Immature natural killer cell (primary cell): ENCODE data around the gene TGFB1I1. TPM values are rescaled to one million over a fixed set of nuclear protein-coding genes. Genes with fewer than 3 reads are reported as not detected.
"Not testable (repeated sequence)": the region's sequence is repeated elsewhere in the genome, so short reads cannot be mapped to it uniquely, and the experiment has no call there.

Experiments
- DNase-seq, 3 donors: peaks; one replicate each; pipeline ENCODE4 v3.0.0; 2022; ENCODE audit warnings: mixed read lengths in 1 of 3
- H3K27ac Mint-ChIP-seq, 6 donors: one replicate each; pipeline ENCODE4 v1.8.0; 2020; ENCODE audit warnings: mixed read lengths in 6 of 6, mild to moderate bottlenecking in 5 of 6, inconsistent platforms in 4 of 6, moderate library complexity in 3 of 6
- H3K27me3 Mint-ChIP-seq, 3 donors: one replicate each; pipeline ENCODE4 v1.8.0; 2020 to 2021; ENCODE audit warnings: low read depth in 3 of 3, mild to moderate bottlenecking in 3 of 3, mixed read lengths in 3 of 3, moderate library complexity in 3 of 3, inconsistent platforms in 1 of 3
- H3K36me3 Mint-ChIP-seq, 3 donors: one replicate each; pipeline ENCODE4 v1.8.0; 2020; ENCODE audit warnings: mixed read lengths in 3 of 3, inconsistent platforms in 2 of 3, mild to moderate bottlenecking in 2 of 3
- H3K4me1 Mint-ChIP-seq, 2 donors: one replicate each; pipeline ENCODE4 v1.8.0; 2020; ENCODE audit warnings: inconsistent platforms in 2 of 2, mild to moderate bottlenecking in 2 of 2, mixed read lengths in 2 of 2, moderate library complexity in 1 of 2
- H3K4me3 Mint-ChIP-seq, 5 donors: one replicate each; pipeline ENCODE4 v1.8.0; 2020; ENCODE audit warnings: mild to moderate bottlenecking in 5 of 5, mixed read lengths in 5 of 5, inconsistent platforms in 3 of 5, moderate library complexity in 3 of 5
- H3K9me3 Mint-ChIP-seq, 6 donors: one replicate each; pipeline ENCODE4 v1.8.0; 2020; ENCODE audit warnings: mild to moderate bottlenecking in 6 of 6, mixed read lengths in 6 of 6, inconsistent platforms in 4 of 6, moderate library complexity in 3 of 6
- polyA plus RNA-seq, 3 donors: library from polyadenylated mRNA; unstranded; fragments of 300-500 nt; fragmentation: Illumina TruSeq; gene quantifications; one replicate each; pipeline ENCODE4 v1.2.3, GENCODE V29; 2021

The TGFB1I1 gene
- polyA plus RNA-seq, 3 donors from 2014 or later: 0.32 to 0.53 TPM; not detected in 1

DNA sequence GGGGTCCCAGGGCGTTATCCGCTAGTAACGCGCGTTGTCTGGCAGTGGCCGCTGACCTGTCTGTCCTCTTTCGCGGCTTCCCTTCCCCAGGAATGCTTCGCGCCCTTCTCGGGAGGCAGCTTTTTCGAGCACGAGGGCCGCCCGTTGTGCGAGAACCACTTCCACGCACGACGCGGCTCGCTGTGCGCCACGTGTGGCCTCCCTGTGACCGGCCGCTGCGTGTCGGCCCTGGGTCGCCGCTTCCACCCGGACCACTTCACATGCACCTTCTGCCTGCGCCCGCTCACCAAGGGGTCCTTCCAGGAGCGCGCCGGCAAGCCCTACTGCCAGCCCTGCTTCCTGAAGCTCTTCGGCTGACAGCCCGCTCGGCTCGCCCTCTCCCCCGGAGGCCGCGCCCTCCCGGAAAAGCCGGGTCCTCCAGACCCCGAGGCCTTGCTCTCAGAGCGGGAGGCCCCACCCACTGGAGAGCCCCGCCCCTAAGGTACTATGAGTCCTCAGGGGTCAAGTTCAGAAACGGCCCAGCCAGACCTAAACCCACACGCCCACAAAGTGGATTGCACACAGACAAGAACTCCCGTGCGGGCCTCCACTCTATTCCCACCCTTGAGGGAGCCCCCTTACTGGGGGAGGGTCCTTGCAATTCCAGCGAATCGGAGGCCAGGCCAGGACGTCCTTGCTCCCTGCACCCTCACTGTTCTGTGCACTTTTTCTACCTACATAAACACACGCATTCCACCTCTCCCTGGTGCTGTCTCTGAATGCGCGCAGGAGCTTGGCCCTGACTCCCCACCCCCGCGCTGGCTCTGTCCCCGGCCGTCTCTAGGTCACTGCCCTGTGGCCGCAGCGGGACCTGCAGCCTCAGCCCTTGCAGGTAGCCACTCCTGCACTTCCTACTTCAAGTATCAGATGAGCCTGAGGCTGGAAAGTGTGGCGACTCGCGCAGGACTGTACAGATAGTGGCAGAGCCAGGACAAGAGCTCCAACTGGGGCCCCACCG, 5.6 kb downstream of the TGFB1I1 start:
- H3K4me3 Mint-ChIP-seq: peak overlapping the region; percentile 63 to 90 (median 83)
- H3K36me3 Mint-ChIP-seq: peaks cover 0 to 3% (median 0%) of the 10 kb centered on the region in 3 donors
- H3K4me1 Mint-ChIP-seq: peaks cover 15 to 19% of the 10 kb centered on the region in 2 donors
- peaks cover 7 to 17% (median 9%) of the 10 kb centered on the region in 3 donors for H3K27me3 Mint-ChIP-seq
- DNase-seq: peak; percentile 23 to 38 (median 28)
- H3K27ac Mint-ChIP-seq: peak overlapping the region in 3 of 6 donors; percentile 16 to 74 (median 36)
- H3K9me3 Mint-ChIP-seq: peaks cover 0 to 2% (median 0%) of the 10 kb centered on the region in 6 donors

DNA sequence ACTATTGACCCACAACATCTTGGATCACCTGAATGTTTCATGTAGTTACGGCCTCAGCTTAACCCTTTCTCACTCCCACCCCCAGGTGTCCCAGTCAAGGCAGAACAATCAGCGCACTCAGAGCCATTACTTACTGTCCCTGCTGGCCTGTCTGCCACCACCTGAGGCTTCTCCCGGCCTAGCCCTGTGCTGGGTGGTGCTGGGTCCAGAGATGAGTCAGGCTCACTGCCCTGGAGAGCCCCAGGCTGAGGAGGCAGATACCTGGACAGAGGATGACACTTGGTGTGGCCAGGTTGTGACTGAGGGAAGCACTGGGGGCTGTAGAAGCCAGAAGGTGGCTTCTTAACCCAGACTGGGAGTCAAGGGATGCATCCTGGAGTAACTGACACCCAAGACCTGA, 7.0 kb downstream of the TGFB1I1 start:
- DNase-seq: no peak
- Mint-ChIP-seq H3K4me1 (peaks cover 14 to 15% of the 10 kb centered on the region in 2 donors), H3K4me3 (peak overlapping the region in 1 of 5 donors; percentile 25), H3K9me3 (peaks cover 0 to 2% (median 0%) of the 10 kb centered on the region in 6 donors), H3K27ac (no peak overlapping the region), H3K36me3 (peaks cover 0 to 3% (median 0%) of the 10 kb centered on the region in 3 donors), H3K27me3 (peaks cover 3 to 7% (median 4%) of the 10 kb centered on the region in 3 donors)

DNA sequence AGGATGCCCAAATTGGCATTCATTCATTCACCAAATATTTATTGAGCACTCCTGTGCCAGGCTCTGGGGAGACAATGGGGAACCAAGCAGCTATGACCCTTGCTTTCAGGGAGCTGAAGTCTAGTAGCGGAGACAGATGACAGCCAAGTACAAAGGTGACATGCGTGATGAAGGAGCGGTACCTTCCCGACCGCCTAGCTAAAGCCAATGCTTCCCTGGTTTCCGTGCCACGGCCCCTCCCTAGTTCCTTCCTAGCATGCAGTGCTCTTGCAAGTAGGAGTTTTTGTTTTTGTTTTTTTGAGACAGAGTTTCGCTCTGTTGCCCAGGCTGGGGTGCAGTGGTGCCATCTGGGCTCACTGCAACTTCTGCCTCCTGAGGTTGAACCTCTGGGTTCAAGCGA, 7.8 kb downstream of the TGFB1I1 start:
- H3K4me3 Mint-ChIP-seq: no peak overlapping the region
- peaks cover 0 to 3% (median 0%) of the 10 kb centered on the region in 3 donors for H3K36me3 Mint-ChIP-seq
- peaks cover 14 to 15% of the 10 kb centered on the region in 2 donors for H3K4me1 Mint-ChIP-seq
- H3K27me3 Mint-ChIP-seq: peaks cover 3 to 9% (median 4%) of the 10 kb centered on the region in 3 donors
- no peak overlapping the region for H3K27ac Mint-ChIP-seq
- DNase-seq: no peak
- no peaks in the 10 kb centered on the region for H3K9me3 Mint-ChIP-seq

DNA sequence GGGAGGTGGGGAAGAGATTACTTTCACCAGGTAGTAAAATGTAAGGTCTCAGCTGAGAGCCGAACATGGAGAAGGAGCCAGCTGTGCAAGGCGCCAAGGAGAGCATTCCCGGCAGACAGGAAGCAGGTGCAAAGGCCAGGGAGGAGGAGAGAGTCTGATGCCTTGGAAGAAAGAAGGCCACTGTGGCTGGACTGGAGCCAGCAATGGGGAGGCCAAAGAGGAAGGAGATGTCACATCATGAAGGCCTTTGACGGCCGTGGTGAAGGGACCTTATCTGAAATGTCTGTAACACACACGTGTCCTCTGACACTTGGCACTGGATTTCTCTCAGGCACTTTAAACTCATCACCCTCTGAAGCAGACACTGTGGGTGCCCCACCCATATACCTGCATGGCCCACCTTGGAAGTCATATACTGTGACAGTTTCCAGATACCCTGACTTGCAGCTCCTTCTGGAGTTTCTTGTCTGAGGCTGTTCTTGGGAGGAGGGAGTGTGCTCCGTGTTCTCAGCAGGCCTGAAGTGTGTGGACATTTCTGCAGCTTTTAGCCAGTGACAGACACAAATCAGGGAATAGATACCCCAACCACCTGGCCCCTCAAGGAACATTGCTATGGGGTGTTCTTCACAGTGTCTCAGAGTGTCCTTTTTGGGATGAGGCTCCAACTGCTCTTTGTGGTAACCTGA, 9.0 kb downstream of the TGFB1I1 start:
- no peaks in the 10 kb centered on the region for H3K9me3 Mint-ChIP-seq
- DNase-seq: no peak
- H3K4me1 Mint-ChIP-seq: peaks cover 13 to 14% of the 10 kb centered on the region in 2 donors
- peaks cover 0 to 3% (median 0%) of the 10 kb centered on the region in 3 donors for H3K36me3 Mint-ChIP-seq
- no peak overlapping the region for H3K4me3 Mint-ChIP-seq
- peak overlapping the region in 1 of 6 donors; percentile 3 for H3K27ac Mint-ChIP-seq
- peaks cover 1 to 8% (median 4%) of the 10 kb centered on the region in 3 donors for H3K27me3 Mint-ChIP-seq

- H3K27ac Mint-ChIP-seq: peak within 1 kb of the TSS in 1 of 6 donors; percentile 64
Observed at GRCh38 chr16:31483081-31483480, 11.1 kb downstream of the TGFB1I1 start, which contains the start of gene SLC5A2. SLC5A2 (plus strand) TSS chr16:31483123; CDS start chr16:31483137, 14 bp downstream.

DNA sequence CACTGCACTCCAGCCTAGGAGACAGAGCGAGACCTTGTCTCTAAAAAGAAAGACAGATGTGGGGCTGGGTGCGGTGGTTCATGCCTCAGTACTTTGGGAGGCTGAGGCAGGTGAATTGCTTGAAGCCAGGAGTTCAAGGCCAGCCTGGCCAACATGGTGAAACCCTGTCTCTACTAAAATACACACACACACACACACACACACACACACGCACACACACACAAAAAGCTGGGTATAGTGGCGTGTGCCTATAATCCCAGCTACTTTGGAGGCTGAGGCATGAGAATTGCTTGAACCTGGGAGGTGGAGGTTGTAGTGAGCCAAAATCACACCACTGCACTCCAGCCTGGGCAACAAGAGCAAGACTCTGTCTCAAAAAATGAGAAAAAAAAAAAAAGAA, 12.1 kb downstream of the TGFB1I1 start:
- not testable (repeated sequence) for H3K27me3 Mint-ChIP-seq, H3K4me3 Mint-ChIP-seq, H3K9me3 Mint-ChIP-seq, H3K4me1 Mint-ChIP-seq, H3K36me3 Mint-ChIP-seq, DNase-seq, H3K27ac Mint-ChIP-seq

More at GRCh38 chr16:31483081-31483480, 11.1 kb downstream of the TGFB1I1 start, which contains the start of gene SLC5A2:
- H3K9me3 Mint-ChIP-seq: peaks cover 0 to 2% (median 0%) of the 10 kb centered on the region in 6 donors
- H3K27me3 Mint-ChIP-seq: peaks cover 2 to 8% (median 7%) of the 10 kb centered on the region in 3 donors
- peaks cover 0 to 3% (median 0%) of the 10 kb centered on the region in 3 donors for H3K36me3 Mint-ChIP-seq
- no peak for DNase-seq
- H3K4me3 Mint-ChIP-seq: no peak within 1 kb of the TSS
- peaks cover 5 to 7% of the 10 kb centered on the region in 2 donors for H3K4me1 Mint-ChIP-seq

DNA sequence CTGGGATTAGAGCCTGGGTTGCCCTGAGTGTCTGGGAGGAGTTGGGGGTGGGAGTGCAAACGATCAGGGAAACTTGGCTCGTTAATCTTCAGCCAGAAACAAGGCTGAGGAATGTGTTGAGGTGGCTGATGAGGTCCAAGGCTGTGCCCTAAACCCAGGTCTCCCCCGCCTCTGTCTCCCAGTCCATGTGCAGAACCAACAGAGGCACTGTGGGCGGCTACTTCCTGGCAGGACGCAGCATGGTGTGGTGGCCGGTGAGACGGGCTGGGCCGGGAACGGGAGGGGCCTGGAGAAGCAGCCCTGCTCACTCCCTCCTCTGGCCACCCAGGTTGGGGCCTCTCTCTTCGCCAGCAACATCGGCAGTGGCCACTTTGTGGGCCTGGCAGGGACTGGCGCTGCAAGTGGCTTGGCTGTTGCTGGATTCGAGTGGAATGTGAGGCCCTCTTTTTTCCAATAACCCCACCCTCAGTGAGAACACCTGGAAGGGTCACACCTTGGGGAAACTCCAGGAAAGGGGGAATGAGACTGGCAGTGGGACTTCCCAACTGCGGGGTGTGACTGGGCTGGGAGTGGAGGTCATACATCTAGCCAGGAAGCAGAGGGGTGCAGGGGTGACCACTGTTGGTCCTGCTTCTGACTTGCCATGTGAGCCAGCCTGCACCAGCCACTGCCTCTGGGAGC, 12.7 kb downstream of the TGFB1I1 start:
- H3K4me3 Mint-ChIP-seq: no peak overlapping the region
- peaks cover 0 to 2% (median 0%) of the 10 kb centered on the region in 6 donors for H3K9me3 Mint-ChIP-seq
- DNase-seq: no peak
- peaks cover 0 to 3% (median 0%) of the 10 kb centered on the region in 3 donors for H3K36me3 Mint-ChIP-seq
- peaks cover 5 to 11% of the 10 kb centered on the region in 2 donors for H3K4me1 Mint-ChIP-seq
- no peak overlapping the region for H3K27ac Mint-ChIP-seq
- peaks cover 2 to 8% (median 5%) of the 10 kb centered on the region in 3 donors for H3K27me3 Mint-ChIP-seq

DNA sequence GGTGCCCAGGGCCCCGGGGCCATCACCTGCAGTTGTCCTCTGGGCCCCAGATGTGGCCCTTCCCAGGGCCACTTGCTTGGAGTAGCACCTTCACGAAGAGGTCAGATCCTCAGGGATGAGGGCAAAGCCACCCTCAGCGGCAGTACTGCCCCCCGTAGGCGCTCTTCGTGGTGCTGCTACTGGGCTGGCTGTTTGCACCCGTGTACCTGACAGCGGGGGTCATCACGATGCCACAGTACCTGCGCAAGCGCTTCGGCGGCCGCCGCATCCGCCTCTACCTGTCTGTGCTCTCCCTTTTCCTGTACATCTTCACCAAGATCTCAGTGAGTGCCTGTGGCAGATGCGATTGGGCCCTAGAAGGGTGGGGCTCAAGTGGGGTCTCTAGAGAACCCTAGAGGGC, 13.6 kb downstream of the TGFB1I1 start:
- Mint-ChIP-seq H3K27me3 (peaks cover 2 to 8% (median 4%) of the 10 kb centered on the region in 3 donors), H3K9me3 (peaks cover 0 to 2% (median 0%) of the 10 kb centered on the region in 6 donors), H3K27ac (no peak overlapping the region), H3K4me3 (peak overlapping the region in 2 of 5 donors; percentile 50 to 64), H3K4me1 (peaks cover 5 to 12% of the 10 kb centered on the region in 2 donors), H3K36me3 (peaks cover 0 to 3% (median under 1%) of the 10 kb centered on the region in 3 donors)
- no peak for DNase-seq

DNA sequence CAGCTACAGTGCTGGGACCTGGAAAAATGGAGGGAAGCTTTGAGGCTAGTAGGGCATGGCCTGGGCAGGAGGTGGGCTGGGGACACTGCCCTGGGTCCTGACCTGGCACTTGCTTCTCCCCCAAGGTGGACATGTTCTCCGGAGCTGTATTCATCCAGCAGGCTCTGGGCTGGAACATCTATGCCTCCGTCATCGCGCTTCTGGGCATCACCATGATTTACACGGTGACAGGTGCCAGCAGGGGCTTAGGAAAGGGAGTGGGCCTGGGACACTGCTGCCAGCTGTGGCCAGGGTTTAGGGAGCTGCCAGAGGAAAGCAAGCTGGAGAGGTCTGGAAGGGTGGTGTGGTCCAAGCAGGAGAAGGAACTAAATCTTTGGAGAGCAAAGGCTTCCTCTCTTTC, 14.1 kb downstream of the TGFB1I1 start:
- Mint-ChIP-seq H3K27me3 (peaks cover 4 to 8% (median 4%) of the 10 kb centered on the region in 3 donors), H3K36me3 (peaks cover 0 to 5% (median 0%) of the 10 kb centered on the region in 3 donors), H3K4me1 (peaks cover 9 to 12% of the 10 kb centered on the region in 2 donors), H3K4me3 (peak overlapping the region; percentile 30 to 90 (median 85)), H3K27ac (no peak overlapping the region), H3K9me3 (peaks cover 0 to 2% (median 0%) of the 10 kb centered on the region in 6 donors)
- no peak for DNase-seq

- DNase-seq: no peak
- H3K27ac Mint-ChIP-seq: peak overlapping the region in 1 of 6 donors; percentile 10
Observed at GRCh38 chr16:31487071-31487719, 15.2 kb downstream of the TGFB1I1 start.

DNA sequence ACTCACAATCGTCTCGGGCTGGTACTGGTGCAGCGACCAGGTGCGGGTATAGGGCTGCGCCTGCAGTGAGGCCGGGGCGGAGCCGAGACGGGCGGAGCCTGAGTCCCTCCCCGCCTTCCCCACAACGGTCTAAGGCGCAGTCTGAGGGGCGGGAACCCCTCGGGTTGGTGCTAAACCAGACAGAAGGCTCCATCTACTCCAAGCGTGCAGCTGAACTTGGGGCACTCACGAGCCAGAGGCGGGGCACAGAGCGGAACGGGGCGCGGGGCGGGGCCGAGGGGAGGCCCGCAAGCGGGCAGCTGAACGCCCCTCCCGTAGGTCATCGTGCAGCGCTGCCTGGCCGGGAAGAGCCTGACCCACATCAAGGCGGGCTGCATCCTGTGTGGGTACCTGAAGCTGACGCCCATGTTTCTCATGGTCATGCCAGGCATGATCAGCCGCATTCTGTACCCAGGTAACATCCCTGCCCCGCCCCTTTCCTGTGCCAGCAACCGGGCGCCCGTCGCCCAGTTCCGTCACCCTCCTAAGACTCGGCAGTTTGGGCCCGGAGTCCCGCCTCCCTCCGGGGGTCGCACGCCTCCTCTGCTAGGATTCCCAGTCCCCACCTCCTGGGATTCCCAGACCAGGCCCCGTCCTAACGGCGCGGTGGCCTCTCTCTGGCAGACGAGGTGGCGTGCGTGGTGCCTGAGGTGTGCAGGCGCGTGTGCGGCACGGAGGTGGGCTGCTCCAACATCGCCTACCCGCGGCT, 15.9 kb downstream of the TGFB1I1 start:
- H3K36me3 Mint-ChIP-seq: peaks cover 0 to 12% (median 0%) of the 10 kb centered on the region in 3 donors
- peaks cover 10 to 12% of the 10 kb centered on the region in 2 donors for H3K4me1 Mint-ChIP-seq
- DNase-seq: peak; percentile 61 to 66 (median 63)
- H3K4me3 Mint-ChIP-seq: peak overlapping the region; percentile 85 to 90 (median 88)
- peaks cover 4 to 8% (median 4%) of the 10 kb centered on the region in 3 donors for H3K27me3 Mint-ChIP-seq
- peaks cover 0 to 2% (median 0%) of the 10 kb centered on the region in 6 donors for H3K9me3 Mint-ChIP-seq
- peak overlapping the region in 1 of 6 donors; percentile 10 for H3K27ac Mint-ChIP-seq

More at GRCh38 chr16:31487071-31487719, 15.2 kb downstream of the TGFB1I1 start:
- H3K9me3 Mint-ChIP-seq: peaks cover 0 to 2% (median 0%) of the 10 kb centered on the region in 6 donors
- peak overlapping the region; percentile 85 to 90 (median 88) for H3K4me3 Mint-ChIP-seq
- peaks cover 10 to 12% of the 10 kb centered on the region in 2 donors for H3K4me1 Mint-ChIP-seq
- H3K27me3 Mint-ChIP-seq: peaks cover 4 to 8% (median 4%) of the 10 kb centered on the region in 3 donors
- peaks cover 0 to 5% (median 0%) of the 10 kb centered on the region in 3 donors for H3K36me3 Mint-ChIP-seq
